Fibroblast of peridontal ligament (primary cell): ENCODE data around the gene TIGAR.

Source experiments
- DNase-seq: peaks from one replicate; pipeline ENCODE4 v3.0.0-alpha.2; 2010; ENCODE audit errors: extremely low read depth

The TIGAR gene

DNA sequence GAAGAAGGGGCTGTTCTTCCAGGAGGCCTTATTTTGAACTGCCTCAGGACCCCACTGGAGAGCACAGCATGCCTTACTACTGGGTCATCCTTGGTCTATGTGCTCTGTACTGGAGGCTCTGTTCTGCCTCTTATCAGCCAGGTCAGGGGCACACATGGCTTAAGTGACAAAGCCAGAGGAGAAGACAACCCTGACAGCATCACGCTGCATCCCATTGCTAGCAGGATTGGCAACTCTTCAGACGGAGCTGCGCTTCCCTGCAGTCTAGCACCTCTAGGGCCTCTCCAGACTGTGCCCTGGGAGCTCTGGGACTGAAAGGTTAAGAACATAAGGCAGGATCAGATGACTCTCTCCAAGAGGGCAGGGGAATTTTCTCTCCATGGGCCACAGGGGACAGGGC lies 17.3 kb upstream of the TIGAR start:
- DNase-seq, result no peak

DNA sequence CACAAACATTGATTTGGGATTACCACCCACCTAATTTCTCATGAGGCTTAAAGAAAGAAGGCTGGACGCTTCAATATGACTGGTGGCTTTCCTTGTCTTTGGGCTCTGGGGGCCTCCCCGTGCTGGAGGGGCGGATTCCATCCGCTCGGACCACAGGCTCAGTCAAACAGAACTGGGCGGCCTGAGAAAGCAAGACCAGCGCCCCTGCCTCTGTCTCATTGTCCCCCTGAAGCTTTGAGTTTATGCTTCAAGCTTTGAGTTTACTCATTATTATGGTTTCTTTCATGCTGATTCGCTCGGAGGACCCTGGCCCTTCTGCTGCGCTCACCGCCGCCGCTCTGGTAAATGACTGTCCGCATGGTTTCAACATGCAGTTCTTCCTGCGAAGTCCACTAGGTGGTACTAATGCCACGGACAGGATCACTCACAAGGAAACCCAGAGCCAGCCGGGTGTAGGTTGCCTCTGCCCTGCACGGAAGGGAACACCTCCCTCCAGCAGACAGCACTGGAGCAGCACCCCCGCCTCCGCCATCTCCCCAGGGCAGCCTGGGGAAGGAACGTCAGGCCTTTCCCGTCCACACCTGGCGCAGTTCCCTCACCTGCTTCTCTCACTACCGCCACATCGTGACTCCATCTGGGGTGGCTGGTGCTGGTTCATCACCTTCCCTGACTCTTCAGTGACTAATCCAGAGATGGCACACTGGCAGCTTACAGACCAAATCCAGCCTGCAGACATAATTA lies 13.2 kb upstream of the TIGAR start:
- DNase-seq, result peak; percentile 68

DNA sequence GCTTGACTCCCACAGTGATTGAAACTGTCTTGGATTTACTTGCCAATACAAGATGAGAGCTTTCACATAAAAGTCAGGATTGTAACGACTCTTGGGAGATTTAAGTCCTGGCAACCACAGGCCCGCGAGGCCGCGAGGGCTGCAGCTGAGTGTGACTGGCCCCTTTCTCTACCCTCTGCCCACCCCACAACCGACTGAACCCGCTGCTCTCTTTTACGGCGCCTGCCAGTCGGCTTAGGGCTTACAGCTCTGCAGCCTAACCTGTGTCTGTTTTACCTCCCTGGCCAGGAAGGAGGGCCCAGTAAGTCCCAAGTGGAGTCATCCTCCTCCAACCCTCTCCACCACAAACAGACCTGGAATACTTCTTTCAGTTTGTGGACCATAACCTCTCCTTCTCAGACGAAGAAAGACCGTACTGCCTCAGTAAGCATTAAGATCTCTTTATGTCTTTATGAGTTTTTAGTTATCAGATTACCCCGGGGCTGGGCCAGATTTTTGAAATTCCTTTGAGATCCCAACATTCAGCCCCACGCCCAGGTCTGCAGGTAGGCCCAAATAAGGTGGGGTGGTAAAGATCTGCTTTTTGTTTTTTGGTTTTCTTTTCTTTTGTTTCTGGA lies 12.6 kb upstream of the TIGAR start:
- DNase-seq, result no peak

DNA sequence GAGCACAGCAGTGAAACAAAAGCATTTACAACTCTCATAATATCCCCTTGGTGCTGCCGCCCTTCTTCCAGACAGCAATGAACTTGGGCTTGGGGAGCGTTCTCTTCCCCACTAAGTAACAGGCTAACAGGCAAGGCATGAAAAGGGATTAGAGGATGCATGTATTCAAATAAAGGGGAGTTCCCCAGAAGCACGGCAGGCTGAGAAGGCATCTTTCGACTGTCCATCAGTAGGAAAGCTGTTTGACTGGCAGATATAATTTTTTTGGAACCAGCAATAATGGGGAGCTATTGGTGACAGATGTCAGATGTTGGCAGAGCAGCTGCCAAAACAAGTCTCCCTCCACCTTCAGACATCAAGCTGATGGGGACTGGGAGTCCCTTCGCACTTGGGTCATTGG lies 9.2 kb upstream of the TIGAR start:
- DNase-seq, result no peak

DNA sequence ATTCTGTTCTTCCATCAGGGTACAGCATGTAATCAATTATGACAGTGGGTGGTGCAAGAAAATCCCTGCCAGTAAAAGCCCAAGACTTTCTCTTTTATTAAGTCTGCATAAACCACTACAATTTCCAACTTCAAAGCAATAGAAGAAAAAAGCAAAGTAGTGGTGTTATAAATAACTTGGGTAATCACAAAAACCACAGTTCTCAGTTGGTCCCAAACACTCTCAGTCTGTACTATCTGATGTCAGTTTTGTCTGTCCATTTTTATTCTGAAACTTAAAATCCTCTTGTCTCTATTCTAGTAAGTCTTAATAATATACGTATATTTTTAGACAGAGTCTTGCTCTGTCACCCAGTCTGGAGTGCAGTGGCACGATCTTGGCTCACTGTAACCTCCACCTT lies 8.8 kb upstream of the TIGAR start:
- DNase-seq, result no peak

DNA sequence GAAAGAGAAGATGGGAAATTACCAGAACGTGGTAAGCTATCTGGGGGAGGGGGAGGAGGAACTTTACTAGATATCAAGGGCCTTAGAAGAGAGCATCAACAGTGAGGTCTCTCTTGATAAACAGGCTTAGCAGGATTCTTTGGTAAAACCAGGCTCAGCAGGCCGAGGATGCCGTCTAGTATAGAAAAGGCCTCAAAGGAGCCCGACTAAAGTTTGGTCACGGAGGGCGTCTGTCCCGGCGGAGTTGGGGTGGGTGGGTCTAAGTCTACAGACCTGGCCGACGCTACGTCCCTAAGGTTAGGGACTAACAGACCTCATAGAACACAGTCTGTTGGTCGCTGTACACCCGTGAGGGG lies 538 bp upstream of the TIGAR start:
- DNase-seq, result no peak

DNA sequence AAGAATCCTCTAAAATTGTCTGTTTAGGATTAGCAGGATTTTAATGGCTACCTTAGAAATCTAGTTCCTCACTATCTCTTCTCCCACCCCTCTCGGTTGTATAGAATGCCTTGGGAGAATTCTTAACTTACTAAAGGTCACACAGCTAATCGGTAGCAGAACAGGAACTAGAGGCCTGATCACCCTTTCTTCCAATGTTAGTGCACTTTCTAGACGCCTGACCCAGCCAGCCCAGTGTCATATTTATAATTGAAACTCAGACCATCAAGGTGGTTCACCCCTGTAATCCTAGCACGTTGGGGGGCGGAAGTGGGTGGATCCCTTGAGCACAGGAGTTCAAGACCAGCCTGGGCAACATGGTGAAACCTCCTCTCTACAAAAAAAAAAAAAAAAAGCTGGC lies 1.7 kb downstream of the TIGAR start:
- DNase-seq, result no peak

DNA sequence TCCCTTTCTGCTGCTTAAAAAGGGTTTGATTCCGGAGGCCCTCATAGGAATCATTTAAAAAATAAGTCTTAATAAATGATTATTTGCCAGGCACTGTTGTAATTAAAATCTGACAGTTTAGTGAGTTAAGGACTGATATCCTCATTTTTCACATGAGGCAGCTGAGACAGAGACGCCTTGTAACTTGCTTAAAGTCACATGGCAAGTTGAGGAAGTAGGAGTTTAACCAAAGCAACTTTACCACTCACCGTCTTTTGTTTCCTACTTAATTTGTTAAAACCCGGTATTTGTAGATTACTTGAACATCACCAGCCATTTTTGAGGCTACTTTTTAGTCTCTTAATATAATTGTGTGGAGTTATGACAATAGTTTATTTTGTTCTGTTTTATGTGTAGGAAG lies 2.4 kb downstream of the TIGAR start:
- no peak for DNase-seq

DNA sequence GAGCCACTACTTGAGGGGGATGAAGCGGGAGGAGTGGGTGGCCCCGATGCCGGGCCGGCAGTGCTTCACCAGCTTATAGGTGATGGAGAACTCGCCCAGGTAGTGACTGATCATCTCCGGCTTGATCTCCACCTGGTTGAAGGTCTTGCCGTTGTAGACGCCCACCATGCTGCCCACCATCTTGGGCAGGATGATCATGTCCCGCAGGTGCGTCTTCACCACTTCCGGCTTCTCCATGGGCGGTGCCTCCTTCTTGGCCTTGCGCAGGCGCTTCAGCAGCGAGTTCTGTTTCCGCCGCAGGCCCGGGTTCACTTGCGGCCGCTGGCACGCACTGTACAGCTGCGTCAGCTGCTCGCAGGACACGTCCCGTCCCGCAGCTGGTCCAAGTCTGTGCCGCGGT lies 3.4 kb downstream of the TIGAR start:
- DNase-seq, result no peak

DNA sequence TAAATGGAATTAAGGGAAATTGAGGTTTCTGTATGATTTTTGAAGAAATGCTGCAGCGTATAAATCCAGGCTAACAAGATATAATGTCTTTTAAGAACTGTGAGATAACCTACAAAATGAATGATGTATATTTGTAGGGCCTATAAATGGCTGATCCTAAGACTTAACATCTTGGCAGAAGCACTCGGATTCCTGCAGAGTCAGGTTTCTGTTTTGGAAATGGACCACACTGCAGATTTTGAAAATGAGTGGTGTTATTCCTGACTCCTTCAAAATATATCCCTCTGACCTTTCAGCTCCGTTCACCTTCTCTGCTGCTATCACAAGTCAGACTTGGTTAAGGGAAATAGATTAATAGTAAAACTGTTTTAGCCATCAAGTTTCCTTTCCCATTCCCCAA lies 5.0 kb downstream of the TIGAR start:
- DNase-seq, result peak; percentile 6

DNA sequence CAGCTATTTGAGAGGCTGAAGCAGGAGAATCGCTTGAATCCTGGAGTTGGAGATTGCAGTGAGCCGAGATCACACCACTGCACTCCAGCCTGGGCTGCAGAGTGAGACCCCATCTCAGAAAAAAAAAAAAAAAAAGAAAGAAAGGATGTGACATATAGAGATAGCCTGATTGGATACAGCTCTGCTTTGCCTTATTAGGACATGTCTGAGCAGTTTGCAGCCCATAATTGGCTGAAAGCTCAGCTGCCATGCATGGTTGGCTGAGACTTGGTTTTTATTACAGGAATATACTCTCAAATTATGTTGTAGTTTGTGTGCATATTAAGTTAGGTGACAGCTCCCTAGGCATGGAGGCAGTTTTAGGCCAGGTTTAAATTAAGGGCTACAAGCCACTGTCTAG lies 6.3 kb downstream of the TIGAR start:
- no peak for DNase-seq

DNA sequence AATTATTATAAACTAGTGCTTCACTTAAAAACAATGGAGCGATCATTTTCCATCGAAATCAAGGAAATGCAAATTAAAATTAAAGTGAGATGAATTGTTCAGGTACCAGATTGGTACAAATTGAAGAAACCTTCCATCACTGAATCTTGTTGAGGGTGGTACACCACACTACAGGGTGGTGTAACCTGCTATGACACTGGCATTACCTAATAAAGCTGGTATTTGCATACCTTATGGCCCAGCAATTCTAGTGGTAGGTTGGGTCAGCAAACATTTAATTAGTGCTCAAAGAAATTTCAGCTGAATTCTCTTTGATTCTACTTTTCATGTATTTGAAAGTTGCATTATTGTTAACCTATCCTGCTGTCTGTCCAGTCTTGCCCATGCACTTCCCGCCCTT lies 9.2 kb downstream of the TIGAR start:
- DNase-seq, result no peak

DNA sequence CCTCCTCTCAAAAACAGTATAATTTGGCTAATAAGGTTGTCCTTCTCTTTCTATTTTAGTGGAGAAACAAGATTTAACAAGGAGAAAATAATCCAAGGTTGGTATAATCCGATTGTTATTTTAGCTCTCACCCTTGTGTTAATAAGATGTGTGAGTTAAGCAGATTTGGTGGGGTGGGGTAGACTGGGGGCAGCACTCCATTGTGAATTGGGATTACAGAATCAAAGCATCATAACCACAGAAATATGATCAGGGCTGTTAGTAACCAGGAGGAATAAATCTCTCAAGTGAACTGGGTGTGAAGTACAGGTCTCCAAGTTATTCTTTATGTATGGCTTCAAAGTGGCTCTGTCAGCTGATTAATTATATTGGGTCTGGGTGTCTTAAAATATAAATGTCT lies 10.2 kb downstream of the TIGAR start:
- no peak for DNase-seq

DNA sequence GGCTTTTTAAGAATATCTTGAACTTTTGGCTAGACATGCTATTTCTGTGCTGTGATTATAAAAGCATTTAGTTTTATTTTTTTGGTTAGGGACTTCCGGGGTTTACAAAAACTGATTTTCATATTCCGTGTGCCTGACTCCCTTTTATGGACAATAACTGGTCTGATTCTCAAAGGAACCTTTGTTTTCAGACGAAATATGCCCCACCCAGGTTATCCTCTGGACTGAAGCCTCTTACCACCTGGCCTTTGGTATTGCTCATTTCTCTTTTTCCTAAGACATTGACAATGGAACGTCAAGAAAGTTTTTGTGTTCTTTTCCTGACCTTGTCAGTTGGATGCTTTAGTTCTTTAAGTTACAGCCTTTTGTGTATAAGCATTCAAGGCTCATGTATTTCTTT lies 10.8 kb downstream of the TIGAR start:
- DNase-seq, result no peak

DNA sequence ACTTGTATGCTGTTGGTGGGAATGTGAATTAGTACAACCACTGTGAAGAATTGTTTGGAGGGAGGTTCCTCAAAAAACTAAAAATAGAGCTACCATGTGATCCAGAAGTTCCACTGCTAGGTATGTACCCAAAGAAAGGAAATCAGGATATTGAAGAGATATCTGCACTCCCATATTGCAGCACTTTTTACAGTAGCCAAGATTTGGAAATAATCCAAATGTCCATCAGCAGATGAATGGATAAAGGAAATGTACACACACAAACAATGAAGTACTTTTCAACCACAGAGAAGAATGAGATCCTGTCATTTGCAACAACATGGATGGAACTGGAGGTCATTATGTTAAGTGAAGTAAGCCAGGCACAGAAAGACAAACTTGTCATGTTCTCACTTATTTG lies 25.9 kb downstream of the TIGAR start:
- DNase-seq, result no peak

DNA sequence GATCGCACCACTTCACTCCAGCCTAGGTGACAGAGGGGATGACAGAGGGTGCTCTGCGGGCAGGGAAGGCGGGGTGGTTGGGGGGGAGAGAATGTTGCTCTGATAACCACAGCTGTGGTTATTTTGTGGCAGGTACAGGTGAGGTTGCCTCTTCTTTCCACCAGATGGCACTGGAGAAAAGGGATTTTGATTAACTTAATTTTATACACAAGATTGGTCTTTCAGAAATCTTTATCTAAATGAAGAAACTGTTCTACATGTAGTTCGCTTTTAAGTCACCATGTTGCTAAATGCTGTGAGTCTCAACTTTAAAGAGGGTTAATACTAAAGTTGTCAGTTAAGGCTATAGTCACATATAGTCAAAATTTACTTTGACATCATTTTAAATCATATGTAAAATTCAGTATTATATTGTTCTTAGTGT lies 32.8 kb downstream of the TIGAR start:
- DNase-seq, result peak; percentile 4

DNA sequence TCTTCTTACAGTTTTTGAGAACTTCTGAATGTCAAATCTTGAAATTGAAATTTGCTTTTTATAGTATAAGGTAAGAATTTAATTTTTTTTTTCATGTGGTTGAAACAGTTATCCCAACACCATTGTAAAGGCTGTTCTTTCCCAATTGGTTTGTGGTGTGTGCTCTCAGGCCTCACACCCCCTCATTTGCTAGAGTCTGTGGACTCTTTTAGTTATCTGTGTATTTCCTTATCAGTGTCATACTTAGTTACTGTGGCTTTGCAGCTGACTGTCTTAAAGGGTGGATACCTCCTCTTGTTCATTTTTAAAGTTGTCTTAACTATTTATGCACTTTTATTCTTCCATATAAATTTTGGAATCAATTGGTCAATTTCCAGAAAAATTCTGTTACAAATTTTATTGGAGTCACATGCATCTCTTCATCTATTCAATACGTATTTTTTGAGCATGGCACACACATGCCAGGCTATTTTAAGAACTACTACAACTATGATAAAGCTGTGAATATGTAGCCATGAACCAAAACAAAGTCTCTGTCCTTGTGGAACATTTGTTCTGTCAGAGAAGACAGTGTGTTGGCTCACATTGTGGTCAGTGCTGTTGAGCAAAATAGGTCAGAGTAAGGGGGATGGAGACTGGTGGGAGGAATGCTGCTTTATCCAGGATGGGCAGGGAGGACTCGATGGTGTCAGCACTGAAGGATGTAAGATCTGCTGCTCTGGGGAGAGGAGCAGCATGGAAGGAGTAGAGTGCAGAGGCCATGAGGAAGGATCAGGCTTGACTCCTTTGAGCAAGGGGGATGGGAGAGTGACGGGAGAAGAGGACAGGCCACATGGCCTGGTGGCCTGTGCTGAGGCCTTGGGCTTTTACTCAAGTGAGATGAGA lies 34.4 kb downstream of the TIGAR start:
- no peak for DNase-seq

DNA sequence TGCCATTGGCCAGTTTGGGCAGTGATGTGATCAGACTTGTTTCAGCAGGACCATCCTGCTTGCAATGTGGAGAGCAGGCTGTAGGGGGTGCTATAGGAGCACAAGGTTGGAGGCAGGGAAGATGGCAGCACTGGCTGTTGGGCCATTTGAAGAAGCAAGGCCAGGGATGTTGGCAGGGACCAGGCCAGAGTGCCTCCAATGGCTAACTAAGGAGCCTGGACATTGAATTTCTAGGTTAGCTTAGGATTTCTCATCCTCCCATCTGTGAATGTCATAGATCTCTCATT lies 35.0 kb downstream of the TIGAR start:
- peak; percentile 2 for DNase-seq

DNA sequence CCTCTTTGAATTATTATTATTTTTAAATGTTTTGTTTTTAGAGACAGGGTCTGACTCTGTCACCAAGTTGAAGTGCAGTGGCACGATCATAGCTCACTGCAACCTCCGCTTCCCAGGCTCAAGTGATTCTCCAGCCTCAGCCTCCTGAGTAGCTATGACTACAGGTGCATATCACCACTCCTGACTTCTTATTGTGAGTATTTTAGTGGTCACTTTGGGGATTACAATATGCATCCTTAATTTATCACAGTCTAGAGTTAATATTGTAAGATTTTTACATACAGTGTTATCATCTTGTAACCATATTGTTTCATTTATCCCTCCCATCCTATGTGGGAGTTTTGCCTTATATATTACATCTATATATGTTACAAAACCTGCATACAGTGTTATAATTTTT lies 45.1 kb downstream of the TIGAR start:
- DNase-seq, result no peak

DNA sequence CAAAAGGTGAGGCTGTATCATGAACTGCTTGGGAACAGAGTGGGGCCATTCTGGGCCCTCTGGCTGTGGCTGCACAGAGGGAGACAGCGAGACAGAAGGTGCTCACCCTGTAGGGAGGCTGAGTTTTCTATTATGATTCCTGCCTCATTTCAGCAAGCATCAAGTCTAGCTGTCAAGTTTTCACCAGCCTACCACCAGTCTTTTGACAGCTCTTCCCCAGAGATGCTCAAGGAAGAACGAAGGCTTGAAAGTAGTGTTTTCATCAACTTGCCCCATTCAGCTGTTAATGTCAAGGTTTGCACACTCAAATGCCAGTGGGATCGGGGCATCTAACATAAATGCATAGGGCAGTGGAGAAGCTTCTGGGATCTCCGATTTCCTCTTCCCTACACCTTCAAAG lies 48.5 kb downstream of the TIGAR start:
- no peak for DNase-seq

DNA sequence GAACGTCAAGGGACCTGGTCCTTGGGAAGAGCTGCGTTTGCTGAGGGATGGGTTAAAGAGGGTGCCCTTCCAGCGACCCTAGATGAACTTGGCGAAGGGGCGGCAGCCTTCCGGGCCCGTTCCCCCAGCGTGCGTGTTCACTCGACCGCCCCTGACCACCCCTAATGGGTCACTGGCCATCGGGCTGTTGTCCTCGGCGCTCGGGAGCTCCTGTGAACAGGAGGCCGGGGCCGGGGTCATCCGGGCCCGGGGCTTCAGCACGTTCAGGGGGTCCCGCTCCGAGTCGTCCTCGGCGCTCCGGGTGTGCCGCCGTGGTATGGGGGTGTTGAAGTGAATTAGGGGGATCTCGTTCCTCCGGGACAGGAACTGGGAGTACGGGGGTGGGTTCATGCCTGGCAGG lies 49.3 kb downstream of the TIGAR start:
- DNase-seq, result no peak

DNA sequence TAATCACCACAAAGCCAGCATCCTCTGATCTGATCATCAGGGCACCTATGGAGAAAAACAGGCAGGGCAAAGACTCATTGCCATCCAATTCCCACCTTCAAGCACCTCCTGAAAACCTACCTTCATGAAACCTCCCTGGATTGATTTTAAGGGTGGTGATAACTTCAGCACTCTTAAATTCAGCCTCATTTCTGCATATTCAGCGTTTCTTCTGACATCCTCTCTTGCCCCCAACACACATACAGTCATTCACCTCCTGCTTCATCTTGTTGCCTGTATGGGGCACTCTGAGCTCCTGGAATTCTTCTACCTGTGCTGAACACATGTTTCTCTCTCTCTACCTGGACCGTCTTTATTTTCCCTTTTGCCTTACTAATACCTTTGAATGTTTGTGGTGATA lies 51.6 kb downstream of the TIGAR start:
- no peak for DNase-seq

DNA sequence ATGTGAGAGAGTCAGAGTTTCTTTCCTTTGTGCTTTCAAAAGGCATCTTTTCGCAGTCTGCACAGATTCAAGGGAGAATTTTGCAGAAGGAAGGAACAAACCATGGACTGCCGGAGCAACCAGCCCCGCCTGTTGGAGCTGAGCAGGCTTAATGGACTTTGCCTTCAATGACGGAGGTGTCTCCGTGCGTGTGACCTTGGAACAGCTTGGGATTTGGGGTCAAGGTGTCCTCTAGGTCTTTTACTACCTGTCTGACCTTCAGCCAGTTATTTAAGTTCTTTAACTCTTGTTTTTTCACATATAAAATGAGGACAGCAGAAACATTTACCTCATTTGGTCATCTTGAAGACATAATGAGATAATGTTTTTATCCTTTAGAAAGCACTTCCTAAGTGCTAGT lies 54.4 kb downstream of the TIGAR start:
- DNase-seq, result no peak
